HUDEP-2 (cell line): ENCODE measurements around the gene HMGCLL1.

Experiments
- DNase-seq, 76 experiments: peaks; one replicate each; lab custom pipeline; 2025; ENCODE audit not compliant: unreplicated experiment in 76 of 76; lab: John Stamatoyannopoulos, UW

HMGCLL1 gene

DNA sequence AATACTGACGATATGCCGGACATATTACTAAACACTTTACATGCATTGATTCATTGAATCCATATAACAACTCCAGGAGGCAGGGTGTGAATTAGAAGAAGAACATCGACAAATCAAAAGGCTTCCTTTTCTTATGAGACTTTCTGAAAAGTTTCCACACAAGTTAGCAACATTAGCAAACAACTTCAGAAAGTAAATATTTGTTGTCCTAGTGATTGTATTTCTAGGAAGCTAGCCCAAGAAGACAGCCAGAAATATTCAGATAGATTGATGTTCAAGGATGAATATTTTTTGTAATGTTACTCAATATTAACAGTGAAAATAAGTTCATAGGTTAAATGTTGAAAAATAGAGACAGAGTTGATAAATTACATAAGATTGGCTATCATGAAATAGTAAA lies 131.1 kb downstream of the HMGCLL1 start:
- DNase-seq: no peak

DNA sequence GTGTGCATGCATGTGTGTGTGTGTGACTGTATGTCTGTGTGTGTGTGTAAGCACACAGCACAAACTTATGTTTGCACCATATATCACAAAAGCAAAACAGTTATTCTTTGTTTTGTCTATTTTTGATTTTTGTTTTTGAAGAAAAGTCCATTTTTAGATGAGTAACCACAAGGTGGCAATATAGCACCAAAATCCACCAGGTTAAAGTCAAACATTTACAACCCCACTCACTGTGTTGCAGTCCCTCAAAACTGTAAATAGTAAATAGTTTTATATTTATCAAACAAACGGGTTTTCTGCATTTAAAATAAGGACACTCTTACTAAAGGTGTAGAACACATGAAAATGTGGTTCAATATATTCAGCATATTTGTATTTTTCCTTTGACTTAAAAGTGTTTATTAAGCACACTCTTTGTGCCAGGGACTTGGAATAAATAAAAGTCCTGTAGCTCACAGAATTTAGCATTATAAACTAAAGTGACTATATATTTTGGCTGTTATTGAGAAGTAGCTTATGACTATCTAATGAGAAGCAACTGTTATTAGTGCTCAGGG lies 133.3 kb downstream of the HMGCLL1 start:
- peak in 11 of 76 experiments; percentile 5 to 34 (median 12) for DNase-seq

DNA sequence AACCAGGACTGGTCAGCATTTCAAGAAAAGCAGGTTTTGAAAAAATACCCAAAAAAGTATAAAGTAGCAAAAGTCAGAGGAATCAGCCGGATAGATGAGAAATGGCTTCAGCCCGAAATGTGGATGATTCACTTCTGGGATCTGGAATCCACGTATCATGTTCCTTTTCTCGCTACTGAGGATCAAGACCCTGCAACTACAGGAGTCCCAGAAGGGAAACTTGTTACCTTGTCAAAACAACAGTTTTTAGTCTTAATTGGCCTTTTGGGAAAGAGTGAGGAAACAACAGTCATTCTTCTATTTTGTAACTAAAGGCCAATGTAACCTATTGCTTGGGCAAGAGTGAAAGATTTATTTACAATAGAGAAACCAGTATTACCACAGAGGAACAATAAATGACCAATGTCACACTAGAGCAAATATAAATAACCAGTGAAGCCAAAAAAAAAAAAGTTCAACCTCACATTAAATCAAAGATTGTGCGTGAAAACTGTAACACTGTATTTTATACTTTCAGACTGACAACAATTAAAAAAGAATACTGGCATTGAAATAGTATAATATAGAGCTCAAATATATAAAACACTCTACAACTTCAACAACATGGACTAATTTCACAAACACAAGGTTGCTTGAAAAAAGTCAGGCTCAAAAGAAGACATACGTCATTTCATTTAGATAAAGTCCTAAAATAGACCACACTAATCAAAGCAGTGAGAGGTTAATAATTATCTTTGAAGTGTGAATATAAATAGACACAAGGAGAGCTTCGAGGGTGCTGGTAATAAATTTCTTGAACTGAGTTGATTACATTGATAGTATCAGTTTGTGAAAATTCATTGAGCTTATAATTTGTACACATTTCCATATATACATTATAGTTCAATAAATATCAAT lies 135.5 kb downstream of the HMGCLL1 start:
- DNase-seq: no peak

DNA sequence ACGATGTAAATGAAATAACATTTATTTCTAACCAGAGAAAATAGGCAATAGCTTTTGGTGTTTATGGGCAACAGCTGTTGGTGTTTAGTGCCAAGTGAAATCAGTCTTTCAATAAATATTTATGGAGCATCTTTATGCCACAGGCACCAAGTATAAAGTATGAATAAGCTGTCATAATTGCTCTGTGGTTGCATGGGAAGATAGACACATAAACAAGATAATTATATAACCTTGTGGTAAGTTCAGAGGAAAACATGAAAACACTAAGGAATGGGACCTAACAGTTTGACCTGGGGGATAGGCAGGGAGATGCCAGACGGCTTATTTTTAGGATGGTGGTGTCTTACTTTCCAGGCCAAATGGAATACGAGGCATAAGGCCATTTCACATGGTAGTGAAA lies 140.8 kb downstream of the HMGCLL1 start:
- DNase-seq: no peak

DNA sequence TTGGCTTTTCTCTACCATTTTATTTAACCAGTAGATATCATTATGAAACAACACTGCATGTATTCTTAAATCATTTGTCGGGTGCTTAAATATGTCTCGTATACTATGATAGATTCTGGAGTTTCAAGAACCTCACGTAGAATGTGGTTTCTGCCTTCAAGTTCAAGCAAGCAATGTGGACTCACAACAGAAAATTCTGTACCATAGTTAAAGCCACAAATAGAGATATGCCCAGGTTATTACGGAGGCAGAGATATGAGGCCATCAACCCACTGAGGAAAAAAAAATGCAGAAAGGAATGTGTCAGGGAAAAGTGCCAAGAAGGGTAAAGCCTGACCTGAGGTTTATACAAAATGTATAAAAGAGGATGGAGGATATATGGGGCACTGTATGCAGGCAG lies 141.9 kb downstream of the HMGCLL1 start:
- DNase-seq: no peak

DNA sequence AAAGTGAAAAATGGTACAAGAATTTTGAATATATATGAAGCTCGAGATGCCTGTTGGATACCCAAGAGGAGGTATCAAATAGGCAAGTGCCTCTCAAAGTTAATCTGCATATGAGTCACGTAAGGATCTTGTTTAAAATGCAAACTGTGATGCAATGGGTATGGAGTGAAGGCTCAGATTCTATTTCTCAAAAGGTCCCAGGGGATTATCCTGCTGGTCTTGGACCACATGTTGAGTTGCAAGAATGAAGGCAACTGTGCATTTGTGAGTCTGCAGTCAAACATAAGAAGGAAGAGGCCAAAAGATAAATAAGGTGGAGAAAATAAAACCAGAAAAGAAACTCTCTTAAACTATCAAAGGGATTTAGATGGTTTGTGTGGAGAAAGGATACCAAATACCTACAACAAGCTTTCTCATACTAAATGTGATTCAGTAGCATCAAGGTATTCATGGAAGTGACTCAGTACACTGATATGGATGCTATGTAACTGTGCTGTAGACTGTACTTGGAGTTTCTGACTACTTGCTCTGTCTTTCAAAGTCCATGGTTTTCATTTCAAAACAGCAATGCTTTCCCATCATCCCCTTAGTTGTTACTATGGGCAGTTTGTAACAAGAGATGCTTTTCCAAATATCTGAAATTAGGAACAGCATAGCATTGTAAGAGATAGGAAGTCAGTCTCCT lies 145.4 kb downstream of the HMGCLL1 start:
- no peak for DNase-seq

DNA sequence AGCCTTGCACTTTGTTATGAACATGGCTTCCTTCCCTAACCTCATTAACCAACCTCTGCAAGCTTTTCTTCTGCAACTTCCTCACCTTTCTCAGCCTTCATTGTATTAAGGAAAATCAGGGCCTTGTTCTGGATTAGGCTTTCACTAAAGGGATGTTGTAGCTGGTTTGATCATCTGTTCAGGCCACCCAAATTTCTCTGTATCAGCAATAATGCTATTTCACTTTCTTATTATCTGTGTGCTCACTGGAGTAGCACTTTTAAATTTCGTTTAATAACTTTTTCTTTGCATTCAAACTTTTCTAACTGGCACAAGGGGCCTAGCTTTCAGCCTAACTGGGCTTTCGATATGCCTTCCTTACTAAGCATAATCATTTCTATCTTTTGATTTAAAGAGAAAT lies 155.1 kb downstream of the HMGCLL1 start:
- DNase-seq: no peak

DNA sequence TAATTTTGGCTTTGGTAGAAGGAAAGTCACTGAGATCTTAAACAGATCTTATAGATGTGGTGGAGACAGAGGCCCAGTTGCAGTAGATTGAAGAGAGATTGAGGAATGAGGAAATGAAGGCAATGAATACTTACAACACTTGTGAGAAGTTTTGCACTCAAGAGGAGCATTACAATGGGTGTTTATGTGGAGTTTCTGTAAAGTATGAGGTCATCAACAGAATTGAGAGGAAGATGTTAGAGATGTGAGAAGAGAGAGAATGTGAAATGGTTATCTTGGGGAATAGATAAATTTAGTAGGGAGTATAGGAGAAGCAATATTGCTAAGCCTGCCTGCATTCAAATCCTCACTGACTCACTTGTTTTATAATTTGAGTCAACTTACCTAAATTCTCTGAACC lies 168.3 kb downstream of the HMGCLL1 start:
- DNase-seq: no peak

DNA sequence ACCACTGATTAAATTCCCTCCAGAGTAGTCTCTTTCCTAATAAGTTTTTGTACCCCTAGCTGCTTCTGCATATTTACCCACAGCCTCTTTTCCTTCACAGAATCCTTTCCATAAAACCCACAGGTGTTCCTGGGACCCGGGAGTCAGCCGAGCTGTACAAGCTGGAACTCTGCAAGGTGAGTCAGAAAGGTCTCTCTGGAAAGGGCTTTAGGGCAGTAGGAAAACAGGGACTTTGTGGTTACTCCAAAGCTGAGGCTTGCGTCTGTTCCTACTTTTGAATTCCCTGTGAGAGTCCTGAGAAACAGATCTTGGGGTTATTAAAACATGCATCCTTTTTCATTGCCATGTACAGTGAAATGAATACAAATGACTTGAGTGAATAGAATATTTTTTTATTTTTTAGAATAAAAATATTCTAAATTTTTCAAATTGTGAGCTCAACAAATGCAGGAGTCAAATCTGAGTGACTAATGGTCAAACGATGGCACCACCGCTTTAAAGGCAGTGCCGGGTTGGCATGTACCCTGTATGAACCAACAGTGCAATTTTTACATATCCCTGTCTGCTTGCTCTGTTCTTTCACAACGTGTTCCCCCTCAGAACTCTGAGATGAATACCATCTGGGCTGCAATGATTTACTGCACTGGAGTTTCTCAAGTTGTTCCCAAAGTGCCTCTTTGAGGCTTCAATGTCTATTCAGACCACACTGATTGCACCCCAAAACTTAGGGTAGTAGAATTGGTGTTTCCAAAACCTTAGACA lies 173.3 kb downstream of the HMGCLL1 start:
- no peak for DNase-seq

DNA sequence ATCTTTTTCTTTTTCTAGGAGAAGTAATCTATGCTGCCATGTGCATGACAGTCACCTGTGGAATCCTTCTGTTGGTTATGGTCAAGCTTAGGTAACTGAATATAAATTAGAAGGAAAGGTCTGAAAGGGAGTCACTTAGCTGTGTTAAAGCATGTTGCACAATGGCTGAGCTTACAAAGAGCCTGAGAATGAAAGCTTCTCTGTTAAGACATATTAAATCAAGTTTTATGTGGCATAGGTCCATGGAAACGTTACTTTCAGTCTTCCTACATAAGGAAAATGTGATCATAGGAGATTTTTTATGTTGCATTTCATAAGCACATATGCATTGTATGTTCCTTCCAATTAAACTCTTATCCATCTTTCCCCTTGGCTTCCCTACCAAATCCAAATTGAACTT lies 179.6 kb downstream of the HMGCLL1 start:
- DNase-seq: no peak

DNA sequence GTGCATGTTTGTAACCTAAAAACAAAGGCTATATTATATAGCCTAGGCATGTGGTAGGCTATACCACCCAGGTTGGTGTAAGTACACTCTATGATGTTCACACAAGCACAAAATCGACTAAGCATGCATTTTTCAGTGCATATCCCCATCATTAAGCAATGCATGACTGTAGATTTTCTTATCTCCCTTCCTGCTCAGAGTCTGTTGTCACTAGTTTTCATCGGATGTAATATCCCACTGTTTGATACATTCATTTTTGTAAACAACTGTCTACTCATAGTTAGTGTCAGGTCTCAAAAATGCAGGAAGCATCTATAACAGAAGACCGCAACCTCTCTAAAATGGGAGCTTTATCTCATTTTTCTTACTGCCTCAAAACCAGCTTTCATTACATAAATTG lies 181.0 kb downstream of the HMGCLL1 start:
- DNase-seq: no peak

DNA sequence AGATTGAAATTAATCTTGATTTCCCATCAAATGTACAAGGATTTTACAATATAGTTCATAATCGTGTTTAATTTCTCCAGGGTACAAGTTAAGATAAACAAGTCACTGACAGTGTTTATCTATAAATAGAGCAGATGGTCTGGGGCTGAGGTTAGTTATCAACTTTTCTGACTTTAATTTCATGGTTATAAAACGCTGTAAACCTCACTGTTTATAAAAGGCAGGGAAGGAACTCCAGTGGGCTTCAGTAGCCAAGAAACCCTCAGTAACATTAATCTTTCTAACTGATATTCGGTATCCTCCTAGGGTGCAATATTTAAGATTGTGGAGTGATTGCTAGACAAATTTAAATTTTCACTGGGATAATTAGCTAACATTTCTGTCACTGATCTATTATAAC lies 183.1 kb downstream of the HMGCLL1 start:
- no peak for DNase-seq

DNA sequence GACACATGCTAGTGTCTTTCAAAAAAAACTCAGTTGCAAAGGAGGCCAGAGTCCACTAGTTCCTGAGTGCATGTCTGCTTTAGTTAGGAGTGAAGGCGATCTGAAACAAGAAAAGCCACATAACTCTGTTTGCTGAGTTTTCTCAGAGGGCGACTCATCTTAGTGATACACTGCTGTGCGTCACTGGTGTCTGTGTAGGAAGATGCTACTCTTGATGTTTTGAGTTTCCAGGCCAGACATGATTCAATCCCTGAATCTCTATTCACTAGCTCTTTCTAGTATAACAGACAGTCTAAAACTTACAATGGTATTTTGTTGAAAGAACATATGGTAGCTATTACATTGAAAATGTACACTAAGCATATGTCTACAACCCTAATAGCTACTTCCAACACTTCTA lies 190.8 kb downstream of the HMGCLL1 start:
- DNase-seq: no peak
